OCI-LY3 (cell line): ENCODE measurements around the gene ASTN2.

Experiments
- H2AFZ ChIP-seq: fragments of 200-600, 300-600 bp; shearing (Covaris generic); 2 replicates; pipeline ENCODE4 v1.6.0; 2014; ENCODE audit warnings: antibody characterized with exemption, low read depth, low read length
- H3K27ac ChIP-seq: fragments of 200-600, 300-600 bp; sonication (generic); 2 replicates; pipeline ENCODE4 v1.5.1; 2014; ENCODE audit warnings: mild to moderate bottlenecking, low read length, moderate library complexity, mixed read lengths
- H3K27me3 ChIP-seq: fragments of 200-600, 300-600 bp; sonication (generic); 2 replicates; pipeline ENCODE4 v1.6.1; 2014; ENCODE audit warnings: low read depth, low read length, mixed read lengths
- H3K36me3 ChIP-seq: fragments of 200-600, 300-600 bp; sonication (generic); replicated peaks from 2 replicates; pipeline ENCODE3; 2014; ENCODE audit warnings: low read depth, low read length, mixed read lengths
- H3K4me1 ChIP-seq: fragments of 300-600, 200-600 bp; sonication (generic); 2 replicates; pipeline ENCODE4 v1.6.1; 2014; ENCODE audit warnings: low read length, mixed read lengths
- H3K4me2 ChIP-seq: fragments of 200-600, 300-600 bp; sonication (generic); 2 replicates; pipeline ENCODE4 v1.6.1; 2014; ENCODE audit warnings: low read length, mixed read lengths
- H3K4me3 ChIP-seq: fragments of 300-600, 200-600 bp; sonication (generic); 2 replicates; pipeline ENCODE4 v1.5.1; 2014; ENCODE audit warnings: antibody characterized with exemption, mild to moderate bottlenecking, low read length, moderate library complexity
- H3K79me2 ChIP-seq: fragments of 300-600, 200-600 bp; shearing (Covaris generic); 2 replicates; pipeline ENCODE4 v1.6.1; 2014; ENCODE audit warnings: mild to moderate bottlenecking, low read length, mixed read lengths
- H3K9ac ChIP-seq: fragments of 300-600, 200-600 bp; shearing (Covaris generic); 2 replicates; pipeline ENCODE4 v1.6.0; 2014; ENCODE audit warnings: mild to moderate bottlenecking, low read length, moderate library complexity
- H3K9me3 ChIP-seq: fragments of 200-600, 300-600 bp; shearing (Covaris generic); 2 replicates; pipeline ENCODE4 v1.6.1; 2014; ENCODE audit warnings: low read length, mixed read lengths; ENCODE audit not compliant: insufficient read depth
- H4K20me1 ChIP-seq: fragments of 200-600, 300-600 bp; sonication (generic); 2 replicates; pipeline ENCODE4 v1.6.1; 2016; ENCODE audit warnings: low read length, mixed read lengths; ENCODE audit not compliant: insufficient read depth
- EZH2phosphoT487 ChIP-seq: fragments of 200-600 bp; shearing (Covaris generic); IDR thresholded peaks from 2 replicates; pipeline ENCODE4 v1.6.1; 2018; ENCODE audit warnings: antibody characterized with exemption, mixed run types, low read depth
- TF ChIP-seq, protein P1 (sequence below): fragments of 200-600, 300-600 bp; sonication (generic); IDR thresholded peaks from 2 replicates; pipeline ENCODE4 v1.5.1; 2014; ENCODE audit warnings: antibody characterized with exemption, low read length, low read depth

ASTN2 gene

GRCh38 chr9:117453737-117454136 lies 38.9 kb upstream of the ASTN2 start:
- TF ChIP-seq, protein P1, sequence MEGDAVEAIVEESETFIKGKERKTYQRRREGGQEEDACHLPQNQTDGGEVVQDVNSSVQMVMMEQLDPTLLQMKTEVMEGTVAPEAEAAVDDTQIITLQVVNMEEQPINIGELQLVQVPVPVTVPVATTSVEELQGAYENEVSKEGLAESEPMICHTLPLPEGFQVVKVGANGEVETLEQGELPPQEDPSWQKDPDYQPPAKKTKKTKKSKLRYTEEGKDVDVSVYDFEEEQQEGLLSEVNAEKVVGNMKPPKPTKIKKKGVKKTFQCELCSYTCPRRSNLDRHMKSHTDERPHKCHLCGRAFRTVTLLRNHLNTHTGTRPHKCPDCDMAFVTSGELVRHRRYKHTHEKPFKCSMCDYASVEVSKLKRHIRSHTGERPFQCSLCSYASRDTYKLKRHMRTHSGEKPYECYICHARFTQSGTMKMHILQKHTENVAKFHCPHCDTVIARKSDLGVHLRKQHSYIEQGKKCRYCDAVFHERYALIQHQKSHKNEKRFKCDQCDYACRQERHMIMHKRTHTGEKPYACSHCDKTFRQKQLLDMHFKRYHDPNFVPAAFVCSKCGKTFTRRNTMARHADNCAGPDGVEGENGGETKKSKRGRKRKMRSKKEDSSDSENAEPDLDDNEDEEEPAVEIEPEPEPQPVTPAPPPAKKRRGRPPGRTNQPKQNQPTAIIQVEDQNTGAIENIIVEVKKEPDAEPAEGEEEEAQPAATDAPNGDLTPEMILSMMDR, result no peak
- no peak for TF ChIP-seq EZH2phosphoT487

DNA sequence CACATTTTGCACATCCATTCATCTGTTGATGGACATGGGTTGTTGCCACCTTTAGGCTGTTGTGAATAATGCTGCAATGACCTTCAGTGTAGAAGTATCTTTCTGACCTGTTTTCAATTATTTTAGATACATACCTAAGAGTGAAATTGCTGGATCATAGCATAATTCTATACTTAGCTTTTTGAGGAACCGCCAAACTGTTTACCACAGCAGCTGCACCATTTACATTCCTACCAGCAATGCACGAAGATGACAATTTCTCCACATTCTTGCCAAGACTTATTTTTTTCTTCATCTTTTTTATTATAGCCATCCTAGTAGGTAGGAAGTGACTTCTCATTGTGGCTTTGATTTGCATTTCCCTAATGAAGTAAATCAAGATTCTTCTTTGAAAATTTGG lies 36.5 kb upstream of the ASTN2 start:
- Histone ChIP-seq H3K27ac (no peak overlapping the region), H2AFZ (no peak overlapping the region), H3K36me3 (no peaks in the 10 kb centered on the region), H3K4me3 (no peak overlapping the region), H3K4me1 (no peaks in the 10 kb centered on the region), H3K4me2 (no peak overlapping the region), H3K9ac (no peak overlapping the region), H3K79me2 (no peaks in the 10 kb centered on the region), H4K20me1 (no peaks in the 10 kb centered on the region), H3K9me3 (no peaks in the 10 kb centered on the region), H3K27me3 (peaks cover 11% of the 10 kb centered on the region)
- no peak for TF ChIP-seq EZH2phosphoT487
- TF ChIP-seq, protein P1, result no peak

More at GRCh38 chr9:117453737-117454136, 38.9 kb upstream of the ASTN2 start:
- no peaks in the 10 kb centered on the region for H4K20me1 ChIP-seq
- no peak overlapping the region for H3K27ac ChIP-seq
- no peaks in the 10 kb centered on the region for H3K9me3 ChIP-seq
- H2AFZ ChIP-seq, result no peak overlapping the region
- no peak overlapping the region for H3K4me2 ChIP-seq
- H3K27me3 ChIP-seq, result peaks cover 11% of the 10 kb centered on the region
- H3K4me3 ChIP-seq, result no peak overlapping the region
- no peaks in the 10 kb centered on the region for H3K36me3 ChIP-seq
- no peak overlapping the region for H3K9ac ChIP-seq
- H3K79me2 ChIP-seq, result no peaks in the 10 kb centered on the region
- no peaks in the 10 kb centered on the region for H3K4me1 ChIP-seq

GRCh38 chr9:117448066-117448465 lies 33.2 kb upstream of the ASTN2 start:
- Histone ChIP-seq H3K4me3 (no peak overlapping the region), H3K27ac (no peak overlapping the region), H2AFZ (no peak overlapping the region), H4K20me1 (no peaks in the 10 kb centered on the region), H3K36me3 (no peaks in the 10 kb centered on the region), H3K9me3 (no peaks in the 10 kb centered on the region), H3K79me2 (no peaks in the 10 kb centered on the region), H3K4me1 (no peaks in the 10 kb centered on the region), H3K4me2 (no peak overlapping the region), H3K9ac (no peak overlapping the region), H3K27me3 (peaks cover under 1% of the 10 kb centered on the region)
- TF ChIP-seq, protein P1, result no peak
- TF ChIP-seq EZH2phosphoT487, result no peak

- Histone ChIP-seq H3K4me1 (no peaks in the 10 kb centered on the region), H3K79me2 (no peaks in the 10 kb centered on the region), H3K4me3 (no peak overlapping the region), H3K9me3 (no peaks in the 10 kb centered on the region), H2AFZ (no peak overlapping the region), H3K36me3 (no peaks in the 10 kb centered on the region), H3K9ac (no peak overlapping the region), H3K27me3 (no peaks in the 10 kb centered on the region; the same call in none of the 2 replicates), H3K27ac (no peak overlapping the region), H3K4me2 (no peak overlapping the region), H4K20me1 (no peaks in the 10 kb centered on the region)
- TF ChIP-seq EZH2phosphoT487, result no peak
- TF ChIP-seq, protein P1, result no peak
Observed at GRCh38 chr9:117445631-117446030, 30.8 kb upstream of the ASTN2 start.
